GM12875 (cell line): ENCODE results near the gene MCOLN3.
"Not testable (repeated sequence)": the region's sequence is repeated elsewhere in the genome, so short reads cannot be mapped to it uniquely, and the experiment has no call there.

ENCODE experiments used
- H3K4me3 ChIP-seq: one replicate; pipeline ENCODE4 v1.5.1; 2011; ENCODE audit warnings: low read depth, low read length, control low read depth
- TF ChIP-seq, protein P1 (sequence below): IDR thresholded peaks from 2 replicates; pipeline ENCODE4 v1.5.1; 2011; ENCODE audit warnings: low read depth, mild to moderate bottlenecking, control low read depth, inconsistent platforms, low read length, moderate library complexity, borderline replicate concordance; ENCODE audit not compliant: insufficient read depth

Gene MCOLN3

DNA sequence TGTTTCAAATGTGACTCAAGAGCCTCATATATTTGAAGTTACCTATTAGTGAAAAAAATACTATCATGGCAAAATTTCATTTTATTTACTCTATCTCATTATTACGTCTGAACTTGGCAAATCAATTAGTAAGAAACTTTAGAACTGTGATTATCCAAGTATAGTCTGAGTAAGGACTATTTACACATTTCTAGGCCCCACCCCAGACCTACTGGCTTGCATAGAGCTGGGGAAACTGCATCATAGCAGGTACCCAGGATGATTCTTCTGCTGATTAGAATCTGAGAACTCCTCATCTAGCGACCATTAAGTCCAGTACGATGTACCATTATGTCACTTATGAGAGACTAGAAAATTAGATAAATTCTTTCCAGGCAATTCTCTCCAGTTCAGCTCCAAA, 20.1 kb downstream of the MCOLN3 start:
- no peak overlapping the region for H3K4me3 ChIP-seq
- TF ChIP-seq, protein P1, sequence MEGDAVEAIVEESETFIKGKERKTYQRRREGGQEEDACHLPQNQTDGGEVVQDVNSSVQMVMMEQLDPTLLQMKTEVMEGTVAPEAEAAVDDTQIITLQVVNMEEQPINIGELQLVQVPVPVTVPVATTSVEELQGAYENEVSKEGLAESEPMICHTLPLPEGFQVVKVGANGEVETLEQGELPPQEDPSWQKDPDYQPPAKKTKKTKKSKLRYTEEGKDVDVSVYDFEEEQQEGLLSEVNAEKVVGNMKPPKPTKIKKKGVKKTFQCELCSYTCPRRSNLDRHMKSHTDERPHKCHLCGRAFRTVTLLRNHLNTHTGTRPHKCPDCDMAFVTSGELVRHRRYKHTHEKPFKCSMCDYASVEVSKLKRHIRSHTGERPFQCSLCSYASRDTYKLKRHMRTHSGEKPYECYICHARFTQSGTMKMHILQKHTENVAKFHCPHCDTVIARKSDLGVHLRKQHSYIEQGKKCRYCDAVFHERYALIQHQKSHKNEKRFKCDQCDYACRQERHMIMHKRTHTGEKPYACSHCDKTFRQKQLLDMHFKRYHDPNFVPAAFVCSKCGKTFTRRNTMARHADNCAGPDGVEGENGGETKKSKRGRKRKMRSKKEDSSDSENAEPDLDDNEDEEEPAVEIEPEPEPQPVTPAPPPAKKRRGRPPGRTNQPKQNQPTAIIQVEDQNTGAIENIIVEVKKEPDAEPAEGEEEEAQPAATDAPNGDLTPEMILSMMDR = no peak

DNA sequence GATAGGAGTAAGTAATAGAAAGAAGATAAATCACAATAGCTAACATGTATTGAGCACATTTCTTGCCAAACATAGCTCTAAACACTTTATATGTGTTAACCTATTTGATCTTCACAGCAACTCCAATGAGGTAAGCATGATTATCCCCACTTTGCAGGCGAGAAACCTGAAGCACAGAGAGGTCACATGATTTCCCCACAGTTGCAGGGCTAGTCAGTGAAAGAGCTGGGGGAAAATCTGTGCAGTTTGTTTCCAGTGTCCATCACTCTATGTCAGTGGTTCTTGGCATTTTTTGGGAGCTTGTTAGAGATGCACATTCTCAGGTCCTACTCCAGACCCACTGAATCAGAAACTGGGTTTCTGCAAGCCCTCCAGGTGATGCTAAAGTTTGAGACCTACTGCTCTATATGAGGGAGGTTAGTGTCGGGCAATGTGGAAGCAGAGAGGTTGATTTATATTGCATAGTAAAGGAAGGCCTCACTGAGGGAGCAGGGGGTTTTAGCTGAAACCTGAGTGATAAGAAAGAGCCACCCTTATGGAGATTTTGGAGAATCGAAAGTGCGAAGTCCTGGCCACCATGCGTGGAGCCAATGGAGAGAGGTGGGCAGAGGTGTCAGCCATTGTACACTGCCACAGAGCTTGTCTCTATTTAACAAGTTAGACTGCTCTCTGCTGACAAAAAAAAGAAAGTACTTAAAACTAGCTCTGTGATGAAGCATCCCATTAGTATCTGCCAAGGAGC, 20.9 kb downstream of the MCOLN3 start:
- no peak overlapping the region for H3K4me3 ChIP-seq
- TF ChIP-seq, protein P1 = 0 out of 2 replicates have a peak, but pooled peaks have one; percentile 7

DNA sequence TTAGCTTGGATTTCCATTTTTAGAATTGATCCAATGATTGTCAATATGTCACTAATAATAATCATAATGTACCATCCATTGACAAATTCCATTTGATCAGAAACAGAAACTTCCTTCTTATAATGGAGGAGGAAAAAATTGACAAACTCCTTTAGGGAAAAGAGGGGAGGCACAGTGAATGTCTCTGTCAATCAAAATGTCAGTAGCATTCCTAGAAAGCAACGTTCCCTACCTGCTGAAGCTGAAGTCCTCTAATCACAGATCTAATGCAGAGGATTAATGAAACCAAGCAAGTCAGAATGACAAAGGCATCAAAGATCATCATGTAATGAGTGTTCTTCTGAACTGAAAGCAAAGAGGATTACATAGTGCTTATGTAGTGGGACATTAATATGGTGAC, 22.4 kb downstream of the MCOLN3 start:
- TF ChIP-seq, protein P1 = no peak
- no peak overlapping the region for H3K4me3 ChIP-seq

DNA sequence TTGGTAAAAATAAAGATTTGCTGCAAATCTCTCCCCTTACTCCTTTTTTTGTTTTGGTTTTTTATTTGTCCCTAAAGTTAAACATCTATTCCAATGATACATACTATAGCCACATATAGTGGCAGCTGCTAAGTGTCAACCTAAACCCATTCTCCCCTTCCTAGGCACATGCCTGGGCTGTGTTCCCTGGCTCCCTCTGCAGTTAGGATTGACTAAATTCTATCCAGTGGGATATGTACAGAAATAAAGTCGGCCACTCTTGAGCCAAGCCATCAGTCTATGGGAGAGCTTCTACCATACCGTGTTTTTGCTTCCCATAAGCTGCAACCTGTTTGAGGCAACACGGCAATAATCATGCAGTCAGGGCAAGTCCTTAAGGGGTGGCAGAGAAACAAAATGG, 23.6 kb downstream of the MCOLN3 start:
- H3K4me3 ChIP-seq = no peak overlapping the region
- TF ChIP-seq, protein P1 = no peak

DNA sequence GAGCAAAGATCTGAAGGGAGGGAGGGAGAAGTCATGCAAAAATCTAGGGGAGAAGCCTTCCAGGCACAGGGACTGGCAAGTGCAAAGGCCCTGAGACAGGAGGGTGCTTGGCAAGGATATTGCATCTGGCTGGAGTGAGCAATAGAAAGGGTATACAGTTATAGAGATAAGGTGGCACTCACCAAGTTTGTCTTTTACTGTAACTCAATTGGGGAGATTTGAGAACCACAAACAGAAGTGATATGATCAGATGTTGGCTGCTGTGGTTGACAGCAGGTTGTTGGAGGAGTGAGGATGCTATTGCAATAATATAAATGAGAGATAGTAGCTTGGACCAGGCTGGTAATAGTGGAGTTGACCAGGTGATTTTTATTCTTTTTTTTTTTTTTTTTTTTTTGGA, 25.6 kb downstream of the MCOLN3 start:
- TF ChIP-seq, protein P1 = no peak
- H3K4me3 ChIP-seq = no peak overlapping the region

DNA sequence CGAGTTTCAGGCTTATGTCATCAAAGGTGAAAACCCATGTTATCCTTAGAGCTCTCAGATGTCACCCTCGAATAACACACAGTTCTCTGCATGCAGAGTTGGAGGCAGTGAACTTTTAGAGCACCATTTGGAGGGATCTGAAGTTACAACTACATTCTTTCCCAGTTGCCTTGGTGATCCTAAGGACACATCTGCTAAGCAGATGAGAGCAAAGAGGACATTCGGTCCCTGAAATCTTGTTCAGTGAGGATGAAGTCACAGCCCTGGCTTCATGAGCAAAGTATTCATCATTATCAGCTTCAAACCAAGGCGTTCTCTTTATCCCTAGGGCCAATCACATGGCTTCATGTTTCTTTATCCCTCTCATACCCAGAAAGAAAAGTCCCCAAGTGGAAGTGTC, 28.3 kb downstream of the MCOLN3 start:
- TF ChIP-seq, protein P1 = no peak
- no peak overlapping the region for H3K4me3 ChIP-seq

DNA sequence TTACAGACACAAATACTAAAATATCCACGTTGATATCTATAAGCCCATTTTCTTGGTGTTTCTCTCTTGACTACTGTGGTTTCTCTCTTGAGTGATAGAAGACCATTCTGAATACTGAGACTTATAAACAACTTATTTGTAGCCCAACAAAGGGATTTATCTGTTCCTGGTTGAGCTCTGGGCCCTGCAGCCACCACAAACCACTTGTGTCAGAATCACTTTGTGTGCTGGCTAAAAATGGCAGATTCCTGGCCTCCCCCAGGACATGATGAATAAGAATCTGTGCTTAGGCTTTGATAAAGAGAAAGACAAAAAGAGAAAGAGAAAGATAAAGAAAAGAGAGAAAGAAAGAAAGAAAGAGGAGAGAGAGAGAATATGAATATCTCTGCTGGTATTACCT, 32.5 kb downstream of the MCOLN3 start:
- TF ChIP-seq, protein P1 = no peak
- no peak overlapping the region for H3K4me3 ChIP-seq

DNA sequence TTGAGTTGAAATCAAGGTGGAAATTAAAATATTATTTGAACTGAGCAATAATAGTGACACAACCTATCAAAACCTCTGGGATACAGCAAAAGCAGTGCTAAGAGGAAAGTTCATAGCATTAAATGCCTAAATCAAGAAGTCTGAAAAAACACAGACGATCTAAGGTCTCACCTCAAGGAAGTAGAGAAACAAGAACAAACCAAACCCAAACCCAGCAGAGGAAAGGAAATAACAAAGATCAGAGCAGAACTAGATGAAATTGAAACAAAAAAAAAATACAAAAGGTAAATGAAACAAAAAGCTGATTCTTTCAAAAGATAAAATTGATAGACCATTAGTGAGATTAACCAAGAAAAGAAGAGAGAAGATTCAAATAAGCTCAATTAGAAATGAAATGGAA, 42.7 kb downstream of the MCOLN3 start:
- not testable (repeated sequence) for H3K4me3 ChIP-seq
